ENCODE results near the gene MS4A6A. TPM values are rescaled to one million over a fixed set of nuclear protein-coding genes. Genes with fewer than 3 reads are reported as not detected.
"Not testable (repeated sequence)": the region's sequence is repeated elsewhere in the genome, so short reads cannot be mapped to it uniquely, and the experiment has no call there.

The MS4A6A gene
- total RNA-seq, 2 donors from 2014 or later: 5.9 to 24.9 TPM

GRCh38 chr11:60208146-60208895, 25.4 kb upstream of the MS4A6A start:
- 86 to 93% methylated on average over 4 of the region's 4 CpGs for WGBS, 2 donors
- no peak overlapping the region for H3K27ac ChIP-seq
- H3K36me3 ChIP-seq (replicated peaks in 1 of 2; ENCODE audit: insufficient read depth in 1 of 2, low read depth in 2 of 2): no peaks in the 10 kb centered on the region
- no peak overlapping the region for H3K4me3 ChIP-seq
- H3K9me3 ChIP-seq: no peaks in the 10 kb centered on the region
- H3K27me3 ChIP-seq: no peaks in the 10 kb centered on the region
- DNase-seq (no peak), ATAC-seq (no peak)
- no peaks in the 10 kb centered on the region for H3K4me1 ChIP-seq
- no peak for TF ChIP-seq CTCF (IDR thresholded peaks at IDR 0.05)
- TF ChIP-seq POLR2A (IDR thresholded peaks at IDR 0.05): no peak
- intact Hi-C loops (cut with DNase I): no loop called here

GRCh38 chr11:60206616-60207015, 23.7 kb upstream of the MS4A6A start:
- no peak for TF ChIP-seq CTCF (IDR thresholded peaks at IDR 0.05)
- no peak for TF ChIP-seq POLR2A (IDR thresholded peaks at IDR 0.05)
- DNase-seq (no peak), ATAC-seq (no peak)
- WGBS, 2 donors: 79 to 95% methylated on average over 1 of the region's 1 CpG
- Histone ChIP-seq H3K4me3 (no peak overlapping the region), H3K27me3 (no peaks in the 10 kb centered on the region), H3K4me1 (no peaks in the 10 kb centered on the region), H3K36me3 (replicated peaks in 1 of 2; ENCODE audit: insufficient read depth in 1 of 2, low read depth in 2 of 2) (no peaks in the 10 kb centered on the region), H3K9me3 (no peaks in the 10 kb centered on the region), H3K27ac (no peak overlapping the region)
- intact Hi-C loops (cut with DNase I): no loop called here

- WGBS, 2 donors: 75 to 84% methylated on average over 4 of the region's 4 CpGs
- no peak for TF ChIP-seq CTCF (IDR thresholded peaks at IDR 0.05)
- no peak for TF ChIP-seq POLR2A (IDR thresholded peaks at IDR 0.05)
- intact Hi-C loops (cut with DNase I): no loop called here
- DNase-seq: no peak
- Histone ChIP-seq H3K4me1 (no peaks in the 10 kb centered on the region), H3K36me3 (replicated peaks in 1 of 2; ENCODE audit: insufficient read depth in 1 of 2, low read depth in 2 of 2) (no peaks in the 10 kb centered on the region), H3K27me3 (no peaks in the 10 kb centered on the region), H3K4me3 (no peak overlapping the region), H3K27ac (no peak overlapping the region), H3K9me3 (no peaks in the 10 kb centered on the region)
- no peak for ATAC-seq
Measured at GRCh38 chr11:60204922-60205321, 22.0 kb upstream of the MS4A6A start.

- H3K4me1 ChIP-seq; H3K9me3 ChIP-seq; H3K4me3 ChIP-seq; intact Hi-C loops (cut with DNase I); DNase-seq; H3K27me3 ChIP-seq; H3K27ac ChIP-seq; H3K36me3 ChIP-seq (replicated peaks in 1 of 2; ENCODE audit: insufficient read depth in 1 of 2, low read depth in 2 of 2); ATAC-seq: not testable (repeated sequence)
- WGBS, 2 donors: 92% methylated on average over 13 of the region's 26 CpGs; no CpG with 5 or more reads in 1 of the 2 donors
Measured at GRCh38 chr11:60201334-60201733, 18.5 kb upstream of the MS4A6A start.

- ATAC-seq (no peak), DNase-seq (no peak)
- Histone ChIP-seq H3K4me3 (no peak overlapping the region), H3K27ac (no peak overlapping the region), H3K4me1 (peaks cover 10% of the 10 kb centered on the region), H3K36me3 (replicated peaks in 1 of 2; ENCODE audit: insufficient read depth in 1 of 2, low read depth in 2 of 2) (no peaks in the 10 kb centered on the region), H3K27me3 (no peaks in the 10 kb centered on the region), H3K9me3 (no peaks in the 10 kb centered on the region)
- TF ChIP-seq CTCF (IDR thresholded peaks at IDR 0.05): no peak
- TF ChIP-seq POLR2A (IDR thresholded peaks at IDR 0.05): no peak
- WGBS, 2 donors: 68 to 74% methylated on average over 1 of the region's 1 CpG
- intact Hi-C loops (cut with DNase I): no loop called here
Measured at GRCh38 chr11:60197442-60197841, 14.6 kb upstream of the MS4A6A start.

Data from body of pancreas (tissue), 4 donors.